H1 (cell line): ENCODE results near the gene PLEKHO1. TPM values are rescaled to one million over a fixed set of nuclear protein-coding genes. Genes with fewer than 3 reads are reported as not detected.

ENCODE experiments used
- CTCF ChIA-PET: fragments of 300-600 bp; sonication (Branson Sonifier 250); formaldehyde crosslinking; loops from one replicate; lab custom pipeline; 2021; ENCODE audit not compliant: partially characterized antibody; lab: Charles Lee
- POLR2A ChIA-PET: fragments of 300-600 bp; sonication (Branson Sonifier 250); formaldehyde crosslinking; loops from one replicate; lab custom pipeline; 2021; ENCODE audit warnings: inconsistent platforms; ENCODE audit not compliant: partially characterized antibody; lab: Charles Lee
- DNase-seq, 2 experiments: peaks; one replicate each; pipeline versions ENCODE4 v3.0.0 to v3.0.0-alpha.2; 2010 to 2022; ENCODE audit warnings: low spot score in 2 of 2, low read depth in 1 of 2, mixed read lengths in 1 of 2
- FAIRE-seq: peaks from 2 replicates; lab custom pipeline; 2011; peaks lifted over from hg19 to GRCh38; lab: Jason Lieb, UNC
- H2AFZ ChIP-seq: 2 replicates; pipeline ENCODE4 v1.8.1; 2012; ENCODE audit warnings: low read length, inconsistent platforms
- H2AK5ac ChIP-seq: 2 replicates; pipeline ENCODE4 v1.6.1; 2013; ENCODE audit warnings: low read depth, low read length
- H2BK120ac ChIP-seq: replicated peaks from 2 replicates; pipeline ENCODE3; 2013; ENCODE audit warnings: low read depth, low read length, inconsistent platforms
- H2BK12ac ChIP-seq: 2 replicates; pipeline ENCODE4 v1.6.1; 2013; ENCODE audit warnings: low read depth, low read length
- H2BK15ac ChIP-seq: 2 replicates; pipeline ENCODE4 v1.6.1; 2013; ENCODE audit warnings: low read length
- H2BK20ac ChIP-seq: 2 replicates; pipeline ENCODE4 v1.6.1; 2013; ENCODE audit warnings: low read length
- H2BK5ac ChIP-seq: 2 replicates; pipeline ENCODE4 v1.6.1; 2013; ENCODE audit warnings: low read depth, low read length
- H3K14ac ChIP-seq: 2 replicates; pipeline ENCODE4 v1.6.1; 2013; ENCODE audit warnings: inconsistent platforms; ENCODE audit not compliant: insufficient read length
- H3K18ac ChIP-seq: 2 replicates; pipeline ENCODE4 v1.6.1; 2013; ENCODE audit warnings: low read length; ENCODE audit errors: extremely low read depth
- H3K23ac ChIP-seq: 2 replicates; pipeline ENCODE4 v1.6.1; 2013; ENCODE audit warnings: inconsistent platforms; ENCODE audit not compliant: insufficient read length
- H3K23me2 ChIP-seq: 2 replicates; pipeline ENCODE4 v1.6.1; 2013; ENCODE audit warnings: low read depth, low read length
- H3K27ac ChIP-seq: 2 replicates; pipeline ENCODE4 v1.6.1; 2011; ENCODE audit warnings: low read depth, low read length, inconsistent platforms
- H3K27me3 ChIP-seq, 4 experiments: replicated peaks in 1 of 4; 1 replicate in 1 of 4; 2 replicates in 3 of 4; pipeline versions ENCODE4 v1.6.1 to v1.8.1; 2011 to 2013; ENCODE audit warnings: low read length in 3 of 4, mild to moderate bottlenecking in 3 of 4, inconsistent platforms in 2 of 4, mixed read lengths in 2 of 4, moderate library complexity in 1 of 4; ENCODE audit not compliant: control insufficient read depth in 3 of 4, insufficient read depth in 3 of 4; ENCODE audit errors: extremely low read depth in 1 of 4
- H3K36me3 ChIP-seq, 4 experiments: 2 replicates each; pipeline versions ENCODE4 v1.6.1 to v1.8.1; 2011 to 2013; ENCODE audit warnings: mild to moderate bottlenecking in 4 of 4, low read length in 3 of 4, moderate library complexity in 2 of 4, control low read depth in 1 of 4, inconsistent platforms in 1 of 4; ENCODE audit not compliant: insufficient read depth in 4 of 4, control insufficient read depth in 2 of 4
- H3K4ac ChIP-seq: replicated peaks from 2 replicates; pipeline ENCODE3; 2013; ENCODE audit warnings: low read length, low read depth, mixed read lengths, inconsistent platforms; ENCODE audit not compliant: insufficient read length
- H3K4me1 ChIP-seq, 4 experiments: replicated peaks in 1 of 4; 1 replicate in 1 of 4; 2 replicates in 3 of 4; pipeline versions ENCODE4 v1.6.1 to v1.8.1; 2011 to 2013; ENCODE audit warnings: low read length in 3 of 4, inconsistent platforms in 2 of 4, mixed read lengths in 1 of 4; ENCODE audit not compliant: insufficient read depth in 4 of 4, control insufficient read depth in 3 of 4
- H3K4me2 ChIP-seq, 2 experiments: 2 replicates each; pipeline versions ENCODE4 v1.6.1 to v1.8.1; 2011 to 2013; ENCODE audit warnings: low read depth in 2 of 2, low read length in 2 of 2, control low read depth in 1 of 2, inconsistent platforms in 1 of 2, mild to moderate bottlenecking in 1 of 2; ENCODE audit not compliant: insufficient read depth in 1 of 2
- H3K4me3 ChIP-seq, 4 experiments: fragments of 200-600, 300-600 bp in 1 of 4; sonication (generic), shearing (Covaris generic), sonication (Bioruptor Twin) in 1 of 4; 2 replicates each; pipeline versions ENCODE4 v1.5.1 to v1.8.1; 2011 to 2016; ENCODE audit warnings: low read length in 4 of 4, low read depth in 3 of 4, control low read depth in 2 of 4, inconsistent platforms in 2 of 4, mild to moderate bottlenecking in 2 of 4, mixed read lengths in 1 of 4, moderate library complexity in 1 of 4; ENCODE audit not compliant: insufficient read depth in 2 of 4; ENCODE audit errors: extremely low read depth in 1 of 4
- H3K56ac ChIP-seq: replicated peaks from 2 replicates; pipeline ENCODE3; 2013; ENCODE audit warnings: low read depth, mild to moderate bottlenecking, mixed read lengths, low read length, inconsistent platforms; ENCODE audit not compliant: insufficient read length
- H3K79me1 ChIP-seq: 2 replicates; pipeline ENCODE4 v1.6.1; 2013; ENCODE audit warnings: low read depth, low read length, control low read depth
- H3K79me2 ChIP-seq, 2 experiments: 2 replicates each; pipeline versions ENCODE4 v1.6.1 to v1.8.1; 2012 to 2013; ENCODE audit warnings: low read length in 2 of 2, mild to moderate bottlenecking in 2 of 2, inconsistent platforms in 1 of 2; ENCODE audit not compliant: insufficient read depth in 2 of 2, control insufficient read depth in 1 of 2
- H3K9ac ChIP-seq, 4 experiments: replicated peaks in 1 of 4; 1 replicate in 1 of 4; 2 replicates in 3 of 4; pipeline versions ENCODE4 v1.6.1 to v1.8.1; 2011 to 2013; ENCODE audit warnings: low read depth in 3 of 4, low read length in 3 of 4, control low read depth in 2 of 4, mild to moderate bottlenecking in 2 of 4, moderate library complexity in 2 of 4, inconsistent platforms in 1 of 4; ENCODE audit errors: extremely low read depth in 1 of 4
- H3K9me3 ChIP-seq, 2 experiments: 2 replicates each; pipeline versions ENCODE4 v1.6.1 to v1.8.1; 2012 to 2013; ENCODE audit warnings: mild to moderate bottlenecking in 2 of 2, moderate library complexity in 2 of 2, control low read depth in 1 of 2, inconsistent platforms in 1 of 2, low read depth in 1 of 2, low read length in 1 of 2, mixed read lengths in 1 of 2; ENCODE audit not compliant: insufficient read depth in 2 of 2
- H4K20me1 ChIP-seq, 2 experiments: replicated peaks in 1 of 2; 2 replicates each; pipeline versions ENCODE3 to v1.8.1; 2011 to 2013; ENCODE audit warnings: inconsistent platforms in 2 of 2, low read length in 2 of 2, mild to moderate bottlenecking in 1 of 2; ENCODE audit not compliant: insufficient read depth in 2 of 2, control insufficient read depth in 1 of 2
- H4K5ac ChIP-seq: 2 replicates; pipeline ENCODE4 v1.6.1; 2013; ENCODE audit warnings: low read length, low read depth, mixed read lengths, inconsistent platforms; ENCODE audit not compliant: insufficient read length
- H4K8ac ChIP-seq: 2 replicates; pipeline ENCODE4 v1.8.0; 2013; ENCODE audit warnings: mild to moderate bottlenecking, moderate library complexity, low read length, inconsistent platforms; ENCODE audit not compliant: insufficient read depth; ENCODE audit errors: extremely low read depth
- H4K91ac ChIP-seq: replicated peaks from 2 replicates; pipeline ENCODE3; 2013; ENCODE audit warnings: low read length, mixed read lengths, inconsistent platforms; ENCODE audit not compliant: insufficient read length
- CHD1 ChIP-seq: IDR thresholded peaks from 2 replicates; pipeline ENCODE4 v1.6.1; 2012; ENCODE audit warnings: low read depth, low read length, improper control_type of control experiment
- KDM1A ChIP-seq: fragments of 200-600, 300-600 bp; sonication (generic); IDR thresholded peaks from 2 replicates; pipeline ENCODE4 v1.7.1; 2016; ENCODE audit warnings: mild to moderate bottlenecking, low read length, borderline replicate concordance
- SP2 ChIP-seq: IDR thresholded peaks from 2 replicates; pipeline ENCODE4 v1.6.1; 2012; ENCODE audit warnings: mild to moderate bottlenecking, low read length, inconsistent platforms
- SRF ChIP-seq: IDR thresholded peaks from 2 replicates; pipeline ENCODE4 v1.6.1; 2011; ENCODE audit warnings: mild to moderate bottlenecking, low read depth, low read length, moderate library complexity
- TAF1 ChIP-seq: IDR thresholded peaks from 2 replicates; pipeline ENCODE4 v1.6.1; 2011; ENCODE audit warnings: mild to moderate bottlenecking, low read depth, low read length
- TBP ChIP-seq: IDR thresholded peaks from 2 replicates; pipeline ENCODE4 v1.6.1; 2011; ENCODE audit warnings: low read depth, low read length, improper control_type of control experiment
- TCF12 ChIP-seq: IDR thresholded peaks from 2 replicates; pipeline ENCODE4 v1.6.1; 2011; ENCODE audit warnings: low read depth, mild to moderate bottlenecking, low read length
- WGBS, 2 experiments: shearing (Covaris generic) in 1 of 2; methylation state at CpG; one replicate each; pipeline versions ENCODE4 v1.1.6 to v1.1.7; 2013 to 2015; ENCODE audit warnings: low lambda C conversion rate in 2 of 2, mixed read lengths in 2 of 2, inconsistent platforms in 1 of 2, low coverage in 1 of 2, missing lambda C conversion rate in 1 of 2; ENCODE audit not compliant: insufficient replicate concordance in 2 of 2, insufficient coverage in 1 of 2, insufficient read length in 1 of 2; ENCODE audit errors: extremely low coverage in 1 of 2, missing lambda C conversion rate in 1 of 2; 5-methylcytosine and 5-hydroxymethylcytosine counted together
- polyA plus RNA-seq, 7 experiments: library from polyadenylated mRNA; depleted of rRNA in 3 of 7; stranded (reverse) in 5 of 7; unstranded in 2 of 7; fragments of >200 nt in 5 of 7; fragments of 200-250 nt in 2 of 7; gene quantifications; 1 replicate in 5 of 7; 2 replicates in 1 of 7; 4 replicates in 1 of 7; pipeline versions ENCODE4 v1.2.1 to v1.2.3, GENCODE V29; 2011 to 2013; ENCODE audit warnings: missing spikeins in 2 of 7, mixed read lengths in 2 of 7
- total RNA-seq: library from RNA; stranded (reverse); fragmentation: NEBNext Ultra II Directional; extraction: Animal tissue kit (Norgen Biotek cat#: 25700); gene quantifications from 2 replicates; pipeline ENCODE4 v1.2.1, GENCODE V29; 2021
- TF ChIP-seq, protein P1 (sequence below), 3 experiments: IDR thresholded peaks; 1 replicate in 2 of 3; 2 replicates in 1 of 3; pipeline versions ENCODE4 v1.5.1 to v1.6.1; 2011; ENCODE audit warnings: low read length in 3 of 3, mild to moderate bottlenecking in 3 of 3, inconsistent platforms in 2 of 3, low read depth in 1 of 3, moderate library complexity in 1 of 3; ENCODE audit not compliant: insufficient read depth in 1 of 3; ENCODE audit errors: control extremely low read depth in 1 of 3

Gene PLEKHO1
- total and polyA plus RNA-seq, 2 of the 8 experiments (the other 6 are each of a cell fraction or from before 2014, with no cell fraction given) = 23.2 to 37.0 TPM

DNA sequence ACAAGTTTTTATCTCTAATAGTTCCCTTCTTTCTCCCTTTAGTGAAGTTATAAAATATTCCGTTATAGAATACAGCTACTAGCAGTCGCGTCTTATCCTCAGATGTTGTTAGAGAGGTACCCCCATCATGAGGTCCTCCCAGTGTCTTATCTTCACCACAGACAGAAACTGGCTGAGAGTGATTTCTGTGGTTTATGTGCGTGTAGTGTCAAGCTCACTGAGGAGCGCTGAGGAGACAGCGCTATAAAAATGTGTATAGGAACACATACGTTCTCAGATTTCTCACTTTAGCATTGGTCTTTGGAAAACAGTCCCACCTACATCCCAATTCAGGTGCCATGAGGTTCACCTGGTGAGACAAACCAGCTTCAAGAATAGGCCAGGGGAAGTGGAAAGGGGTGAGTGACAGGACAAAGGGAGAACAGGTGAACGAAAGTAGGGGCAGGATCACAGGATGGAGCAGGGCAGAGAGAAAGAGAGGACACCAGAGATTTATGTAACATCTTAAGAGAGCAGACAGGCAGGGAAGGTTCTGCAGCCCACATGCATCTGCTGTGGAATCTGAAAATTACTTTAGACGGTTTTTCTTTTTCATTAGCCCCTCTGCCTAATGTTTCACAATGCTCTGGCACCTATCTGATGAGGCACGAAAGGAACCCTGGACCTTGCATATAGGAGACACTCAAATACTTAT is 2.7 kb upstream of the PLEKHO1 start:
- H2BK20ac ChIP-seq = no peak overlapping the region
- H3K79me2 ChIP-seq = peaks cover 0 to 13% of the 10 kb centered on the region in 2 experiments; a peak in 2 of 4 replicates
- H3K23ac ChIP-seq = no peak overlapping the region
- H3K56ac ChIP-seq = no peak overlapping the region
- H3K14ac ChIP-seq = no peak overlapping the region
- no peaks in the 10 kb centered on the region for H3K36me3 ChIP-seq
- 88% methylated on average over 10 of the region's 10 CpGs; no CpG with 5 or more reads in 1 of the 2 experiments for WGBS, 2 experiments
- H4K20me1 ChIP-seq = peaks cover 0 to 4% of the 10 kb centered on the region in 2 experiments
- peaks cover 0 to 14% (median 5%) of the 10 kb centered on the region in 4 experiments; a peak in 6 of 7 replicates for H3K4me1 ChIP-seq
- H4K8ac ChIP-seq = no peak overlapping the region
- H3K27me3 ChIP-seq = peaks cover 0 to 2% (median 0%) of the 10 kb centered on the region in 4 experiments; a peak in 1 of 7 replicates
- H4K5ac ChIP-seq = no peak overlapping the region
- H3K23me2 ChIP-seq = peaks cover 14% of the 10 kb centered on the region
- H3K27ac ChIP-seq = no peak overlapping the region
- no peak overlapping the region for H3K4me3 ChIP-seq
- H3K79me1 ChIP-seq = no peaks in the 10 kb centered on the region
- no peak overlapping the region for H4K91ac ChIP-seq
- no peak overlapping the region for H2AK5ac ChIP-seq
- FAIRE-seq (no peak), DNase-seq (peak in 1 of 2 experiments; percentile 34)
- H3K4me2 ChIP-seq = no peak overlapping the region
- no peak overlapping the region for H2BK12ac ChIP-seq
- POLR2A ChIA-PET = interaction anchor here (0.5 to 3.9 kb wide), 3 partner anchors 11 to 258 kb away, joined by 3 to 20 read pairs (median 9); no protein-coding TSS in a partner anchor
- CTCF ChIA-PET = interaction anchor here (0.8 to 1.8 kb wide), 4 partner anchors 11 to 23 kb away, joined by 3 to 6 read pairs (median 4); no protein-coding TSS in a partner anchor
- H3K18ac ChIP-seq = no peak overlapping the region
- no peak overlapping the region for H3K9ac ChIP-seq
- no peak overlapping the region for H2BK5ac ChIP-seq
- no peak overlapping the region for H2AFZ ChIP-seq
- H3K9me3 ChIP-seq = no peaks in the 10 kb centered on the region
- TF ChIP-seq, protein P1, sequence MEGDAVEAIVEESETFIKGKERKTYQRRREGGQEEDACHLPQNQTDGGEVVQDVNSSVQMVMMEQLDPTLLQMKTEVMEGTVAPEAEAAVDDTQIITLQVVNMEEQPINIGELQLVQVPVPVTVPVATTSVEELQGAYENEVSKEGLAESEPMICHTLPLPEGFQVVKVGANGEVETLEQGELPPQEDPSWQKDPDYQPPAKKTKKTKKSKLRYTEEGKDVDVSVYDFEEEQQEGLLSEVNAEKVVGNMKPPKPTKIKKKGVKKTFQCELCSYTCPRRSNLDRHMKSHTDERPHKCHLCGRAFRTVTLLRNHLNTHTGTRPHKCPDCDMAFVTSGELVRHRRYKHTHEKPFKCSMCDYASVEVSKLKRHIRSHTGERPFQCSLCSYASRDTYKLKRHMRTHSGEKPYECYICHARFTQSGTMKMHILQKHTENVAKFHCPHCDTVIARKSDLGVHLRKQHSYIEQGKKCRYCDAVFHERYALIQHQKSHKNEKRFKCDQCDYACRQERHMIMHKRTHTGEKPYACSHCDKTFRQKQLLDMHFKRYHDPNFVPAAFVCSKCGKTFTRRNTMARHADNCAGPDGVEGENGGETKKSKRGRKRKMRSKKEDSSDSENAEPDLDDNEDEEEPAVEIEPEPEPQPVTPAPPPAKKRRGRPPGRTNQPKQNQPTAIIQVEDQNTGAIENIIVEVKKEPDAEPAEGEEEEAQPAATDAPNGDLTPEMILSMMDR (IDR thresholded peaks at IDR 0.05; ENCODE audit: control extremely low read depth in 1 of 3, insufficient read depth in 1 of 3, low read depth in 1 of 3, low read length in 3 of 3) = no peak
- TF ChIP-seq KDM1A = no peak
- no peak for TF ChIP-seq TCF12
- no peak for TF ChIP-seq CHD1
- TF ChIP-seq TAF1 = no peak
- no peak for TF ChIP-seq SP2
- no peak for TF ChIP-seq SRF
- TF ChIP-seq TBP = no peak
- TF ChIP-seq, all 59 proteins: peak for 0
- Histone ChIP-seq H2BK120ac (no peak overlapping the region), H2BK15ac (no peak overlapping the region), H3K4ac (no peak overlapping the region)
